ENCODE results near the gene VCX3A. TPM values are rescaled to one million over a fixed set of nuclear protein-coding genes. Genes with fewer than 3 reads are reported as not detected.

The VCX3A gene
- total RNA-seq, 2 donors from 2014 or later, result 0.66 TPM; not detected in 1

GRCh38 chrX:6505960-6506359, 29.0 kb downstream of the VCX3A start:
- peaks cover 2% of the 10 kb centered on the region for H3K36me3 Mint-ChIP-seq (ENCODE audit: low read depth)
- H3K27ac ChIP-seq (ENCODE audit: low read depth, low read length), result no peak overlapping the region
- 57% methylated on average over 2 of the region's 2 CpGs; no CpG with 5 or more reads in 1 of the 2 experiments for WGBS, 2 experiments (ENCODE audit: insufficient coverage in 1 of 2, insufficient read length in 1 of 2)

GRCh38 chrX:6500719-6501118, 34.2 kb downstream of the VCX3A start:
- peaks cover 2% of the 10 kb centered on the region for H3K36me3 Mint-ChIP-seq (ENCODE audit: low read depth)
- H3K9ac ChIP-seq (ENCODE audit: extremely low read depth, low read length, poor library complexity, severe bottlenecking), result no peak overlapping the region
- TF ChIP-seq CTCF (conservative IDR thresholded peaks at IDR 0.05), result no peak
- no peaks in the 10 kb centered on the region for H3K27me3 Mint-ChIP-seq (ENCODE audit: insufficient read depth)
- H3K4me3 ChIP-seq (ENCODE audit: low read length), result no peak overlapping the region
- H3K9me3 Mint-ChIP-seq, result peaks cover 15% of the 10 kb centered on the region
- H3K9me3 ChIP-seq (ENCODE audit: control insufficient read depth, low read length), result no peaks in the 10 kb centered on the region
- peaks cover 14% of the 10 kb centered on the region for H3K4me1 Mint-ChIP-seq
- no peak overlapping the region for H3K4me3 Mint-ChIP-seq
- DNase-seq, result no peak
- no peak overlapping the region for H3K27ac ChIP-seq (ENCODE audit: low read depth, low read length)
- no peaks in the 10 kb centered on the region for H3K36me3 ChIP-seq (ENCODE audit: control insufficient read depth, insufficient read depth, low read length)
- WGBS, 2 experiments (ENCODE audit: insufficient coverage in 1 of 2, insufficient read length in 1 of 2), result 92% methylated on average over 1 of the region's 1 CpG; no CpG with 5 or more reads in 1 of the 2 experiments
- no peaks in the 10 kb centered on the region for H3K27me3 ChIP-seq (ENCODE audit: control insufficient read depth, insufficient read depth, low read length, poor library complexity, severe bottlenecking)
- H3K27ac Mint-ChIP-seq, result no peak overlapping the region
- no peaks in the 10 kb centered on the region for H3K4me1 ChIP-seq (ENCODE audit: control insufficient read depth, insufficient read depth, low read length)

More at GRCh38 chrX:6505960-6506359, 29.0 kb downstream of the VCX3A start:
- Mint-ChIP-seq H3K27ac (peak overlapping the region; percentile 71), H3K9me3 (peaks cover 13% of the 10 kb centered on the region), H3K4me1 (peaks cover 16% of the 10 kb centered on the region), H3K4me3 (no peak overlapping the region), H3K27me3 (ENCODE audit: insufficient read depth) (no peaks in the 10 kb centered on the region)
- DNase-seq, result no peak
- Histone ChIP-seq H3K9ac (ENCODE audit: extremely low read depth, low read length, poor library complexity, severe bottlenecking) (no peak overlapping the region), H3K4me3 (ENCODE audit: low read length) (no peak overlapping the region), H3K36me3 (ENCODE audit: control insufficient read depth, insufficient read depth, low read length) (no peaks in the 10 kb centered on the region), H3K4me1 (ENCODE audit: control insufficient read depth, insufficient read depth, low read length) (no peaks in the 10 kb centered on the region), H3K27me3 (ENCODE audit: control insufficient read depth, insufficient read depth, low read length, poor library complexity, severe bottlenecking) (no peaks in the 10 kb centered on the region), H3K9me3 (ENCODE audit: control insufficient read depth, low read length) (no peaks in the 10 kb centered on the region)
- no peak for TF ChIP-seq CTCF (conservative IDR thresholded peaks at IDR 0.05)

- WGBS, 2 experiments (ENCODE audit: insufficient coverage in 1 of 2, insufficient read length in 1 of 2), result 100% methylated on average over 1 of the region's 2 CpGs; no CpG with 5 or more reads in 1 of the 2 experiments
- no peak overlapping the region for H3K27ac ChIP-seq (ENCODE audit: low read depth, low read length)
- H3K4me1 Mint-ChIP-seq, result peaks cover 9% of the 10 kb centered on the region
Observed at GRCh38 chrX:6498324-6498723, 36.6 kb downstream of the VCX3A start.

More at GRCh38 chrX:6498324-6498723, 36.6 kb downstream of the VCX3A start:
- H3K4me3 ChIP-seq (ENCODE audit: low read length), result no peak overlapping the region
- H3K27me3 ChIP-seq (ENCODE audit: control insufficient read depth, insufficient read depth, low read length, poor library complexity, severe bottlenecking), result no peaks in the 10 kb centered on the region
- no peaks in the 10 kb centered on the region for H3K9me3 ChIP-seq (ENCODE audit: control insufficient read depth, low read length)
- Mint-ChIP-seq H3K27ac (no peak overlapping the region), H3K9me3 (peaks cover 19% of the 10 kb centered on the region), H3K4me3 (no peak overlapping the region), H3K36me3 (ENCODE audit: low read depth) (peaks cover 2% of the 10 kb centered on the region), H3K27me3 (ENCODE audit: insufficient read depth) (no peaks in the 10 kb centered on the region)
- no peaks in the 10 kb centered on the region for H3K4me1 ChIP-seq (ENCODE audit: control insufficient read depth, insufficient read depth, low read length)
- H3K36me3 ChIP-seq (ENCODE audit: control insufficient read depth, insufficient read depth, low read length), result no peaks in the 10 kb centered on the region
- TF ChIP-seq CTCF (conservative IDR thresholded peaks at IDR 0.05), result no peak
- H3K9ac ChIP-seq (ENCODE audit: extremely low read depth, low read length, poor library complexity, severe bottlenecking), result no peak overlapping the region
- no peak for DNase-seq
